T1000 (cell line): ENCODE results near the gene COPS8.

ENCODE experiments used
- DNase-seq: peaks from one replicate; lab custom pipeline; 2025; ENCODE audit warnings: mixed read lengths; lab: John Stamatoyannopoulos, UW

COPS8 gene

DNA sequence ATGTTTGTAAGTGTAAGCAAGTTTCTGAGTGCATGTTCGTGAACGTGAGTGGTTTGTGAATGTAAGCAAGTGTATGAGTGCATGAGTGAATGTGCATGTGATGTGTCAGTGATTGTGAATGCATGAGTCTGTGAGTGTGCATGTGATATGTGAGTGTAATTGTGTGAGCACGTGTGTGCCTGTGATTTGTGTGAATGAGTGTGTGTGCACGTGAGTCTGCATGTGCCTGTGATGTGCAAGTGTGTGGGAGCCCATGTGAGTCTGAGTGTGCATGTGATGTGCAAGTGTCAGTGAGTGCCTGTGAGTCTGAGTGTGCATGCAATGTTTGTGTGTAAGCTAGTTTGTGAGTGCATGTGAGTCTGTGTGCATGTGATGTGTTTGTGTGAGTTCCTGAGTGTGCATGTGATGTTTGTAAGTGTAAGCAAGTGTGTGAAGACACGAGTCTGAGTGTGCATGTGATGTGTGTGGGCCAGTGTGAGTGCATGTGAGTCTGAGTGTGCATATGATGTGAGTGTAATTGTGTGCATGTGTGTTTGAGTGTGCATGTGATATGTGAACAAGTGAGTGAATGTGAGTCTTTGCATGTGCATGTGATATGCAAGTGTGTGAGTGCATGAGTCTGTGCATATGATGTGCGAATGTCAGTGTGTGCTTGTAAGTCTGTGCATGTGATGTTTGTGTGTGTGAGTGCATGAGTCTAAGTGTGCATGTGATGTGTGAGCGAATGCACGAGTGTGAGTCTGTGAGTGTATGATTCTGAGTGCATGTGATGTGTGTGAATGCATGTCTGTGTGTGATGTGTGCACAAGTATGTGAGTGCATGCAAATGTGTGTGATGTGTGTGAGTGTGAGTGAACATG is 45.1 kb downstream of the COPS8 start:
- DNase-seq, result no peak

- DNase-seq, result no peak
Observed at GRCh38 chr2:237131749-237132533, 46.3 kb downstream of the COPS8 start.

GRCh38 chr2:237132799-237133198 is 47.1 kb downstream of the COPS8 start:
- no peak for DNase-seq

DNA sequence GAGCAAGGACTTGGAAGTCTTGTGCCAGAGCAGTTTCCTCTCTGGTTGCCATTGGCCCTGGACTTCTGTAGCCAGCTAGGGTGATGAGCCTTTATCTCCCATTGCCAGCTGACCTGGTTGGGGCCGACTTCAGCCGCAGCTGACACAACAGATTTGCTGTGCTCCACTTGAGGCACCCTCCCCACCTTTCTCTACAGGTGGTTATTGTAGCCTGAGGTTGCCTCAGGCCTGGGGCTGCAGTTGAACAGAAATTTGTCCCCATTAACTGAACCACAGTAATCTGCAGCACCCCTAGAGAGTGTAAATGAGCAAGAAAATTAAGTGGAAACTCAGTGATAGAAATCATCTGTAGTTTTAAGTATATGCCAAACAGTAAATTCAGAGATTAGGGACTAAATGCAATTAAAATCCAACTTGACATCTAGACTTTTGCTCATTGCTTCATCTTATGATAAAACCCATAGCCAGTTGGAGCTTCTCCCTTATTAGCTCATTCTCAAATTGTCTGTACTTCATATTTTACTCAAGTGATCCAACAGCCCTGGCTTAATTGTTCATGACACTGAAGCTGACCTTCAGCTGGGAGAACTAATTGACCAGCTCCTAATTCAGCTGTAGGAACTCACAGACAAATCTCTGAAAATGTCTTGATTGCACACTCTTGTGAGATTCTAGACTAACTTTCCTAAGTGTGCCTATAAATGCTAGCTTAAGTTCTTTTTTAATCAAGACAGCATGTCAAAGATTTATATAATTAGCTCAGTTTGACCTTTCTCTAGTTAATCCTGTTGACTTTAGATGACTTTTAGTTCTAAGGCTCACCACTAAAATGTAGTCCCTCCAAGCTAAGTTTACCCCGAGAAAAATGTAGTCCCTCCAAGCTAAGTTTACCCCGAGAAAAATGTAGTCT is 48.9 kb downstream of the COPS8 start:
- DNase-seq, result no peak

DNA sequence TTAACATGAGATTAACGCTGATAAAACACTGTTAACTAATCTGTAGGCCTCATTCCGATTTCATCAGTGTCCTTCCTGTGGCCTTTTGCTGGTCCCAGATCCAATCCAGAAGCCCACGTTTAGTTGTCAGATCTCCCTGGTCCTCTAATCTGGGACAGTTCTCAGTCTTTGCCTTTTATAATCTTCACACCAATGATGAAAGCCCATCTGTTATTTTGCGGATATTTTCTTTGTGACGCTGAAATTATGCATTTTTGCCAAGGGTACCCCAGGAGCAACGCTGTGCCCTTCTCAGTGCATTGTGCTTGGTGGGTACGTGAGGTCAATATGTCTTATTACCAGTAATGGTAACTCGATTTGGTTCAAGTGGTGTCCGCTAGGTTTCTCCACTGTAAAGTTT is 51.1 kb downstream of the COPS8 start:
- DNase-seq, result no peak

DNA sequence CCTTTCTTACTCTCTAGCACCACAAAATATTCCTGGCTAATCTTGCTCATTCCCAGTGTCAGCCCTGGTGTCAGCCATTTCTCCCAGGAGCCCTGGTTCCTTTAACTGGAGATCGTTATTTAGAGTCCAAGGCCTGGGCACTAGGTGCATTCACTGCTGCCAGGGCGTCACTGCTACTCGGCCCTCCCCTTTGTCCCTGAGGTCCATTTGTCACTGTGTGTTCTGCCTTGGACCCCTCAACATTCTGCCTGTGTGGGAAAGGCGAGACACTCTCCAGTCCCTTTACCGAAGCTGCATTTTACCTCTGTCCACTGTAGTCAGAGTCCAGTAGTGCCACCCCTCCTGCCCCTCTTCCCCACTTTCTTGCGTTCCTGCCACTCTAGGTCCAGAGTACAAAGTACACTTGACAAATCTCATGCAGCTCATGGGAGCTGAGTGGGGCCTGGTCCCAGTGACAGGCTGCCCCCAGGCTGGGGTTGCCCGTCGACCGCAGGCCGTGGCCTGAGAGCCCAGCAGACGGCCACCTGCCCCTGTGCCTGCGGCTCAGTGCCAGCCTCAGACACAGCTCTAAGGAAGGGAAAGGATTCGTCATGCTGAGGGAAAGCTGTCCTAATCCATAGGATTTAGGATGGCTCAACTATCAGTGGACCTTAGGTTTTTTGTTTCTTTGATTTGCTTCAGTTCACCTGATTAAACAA is 52.1 kb downstream of the COPS8 start:
- no peak for DNase-seq

DNA sequence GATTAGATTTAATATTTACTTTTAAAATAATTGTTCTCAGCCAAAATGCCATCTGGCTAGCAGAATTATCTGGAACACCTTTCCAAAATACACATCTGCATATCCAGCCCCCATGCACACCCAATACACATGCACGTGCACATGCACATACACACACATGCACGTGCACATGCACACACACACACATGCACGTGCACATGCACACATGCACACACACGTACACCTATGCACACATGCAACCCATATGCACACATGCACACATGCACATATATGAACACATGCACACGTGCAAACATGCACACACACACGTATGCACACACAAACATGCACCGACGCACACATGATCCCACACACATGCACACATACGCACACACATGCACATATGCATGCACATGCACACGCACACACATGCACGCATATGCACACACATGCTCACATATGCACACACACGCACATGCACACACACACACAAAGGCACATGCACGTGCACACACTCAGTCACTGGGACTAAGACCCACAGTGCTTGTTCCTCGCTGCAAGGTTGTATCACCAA is 53.5 kb downstream of the COPS8 start:
- DNase-seq, result no peak

DNA sequence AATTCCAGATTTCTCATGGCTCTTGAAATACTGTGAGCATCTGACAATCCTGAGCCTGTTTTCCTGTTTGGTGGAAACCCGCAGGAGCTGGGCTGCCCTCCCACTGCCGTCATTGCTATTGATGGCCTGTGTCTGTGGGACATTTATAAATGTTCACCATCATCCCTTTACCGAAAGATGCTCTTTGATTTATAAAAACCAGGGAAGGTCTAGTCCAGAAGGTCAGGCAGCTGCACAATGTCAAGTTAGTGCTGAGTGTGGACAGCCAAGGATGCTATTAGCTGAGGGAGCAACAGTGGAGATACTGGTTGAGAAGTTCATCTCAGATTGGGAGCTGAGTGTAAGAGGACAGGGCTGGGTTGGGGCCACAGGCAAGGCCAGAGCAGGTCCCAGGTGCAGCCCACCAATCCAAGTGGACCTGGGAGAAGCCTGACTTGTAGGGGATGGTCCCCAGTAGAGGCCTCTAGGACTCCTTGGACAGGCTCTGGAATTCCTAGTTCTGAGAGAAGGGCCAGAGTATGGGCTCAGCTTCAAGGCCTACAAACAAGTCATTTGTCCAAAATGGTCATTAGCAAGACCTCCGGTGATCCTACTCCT is 55.1 kb downstream of the COPS8 start:
- DNase-seq, result no peak

DNA sequence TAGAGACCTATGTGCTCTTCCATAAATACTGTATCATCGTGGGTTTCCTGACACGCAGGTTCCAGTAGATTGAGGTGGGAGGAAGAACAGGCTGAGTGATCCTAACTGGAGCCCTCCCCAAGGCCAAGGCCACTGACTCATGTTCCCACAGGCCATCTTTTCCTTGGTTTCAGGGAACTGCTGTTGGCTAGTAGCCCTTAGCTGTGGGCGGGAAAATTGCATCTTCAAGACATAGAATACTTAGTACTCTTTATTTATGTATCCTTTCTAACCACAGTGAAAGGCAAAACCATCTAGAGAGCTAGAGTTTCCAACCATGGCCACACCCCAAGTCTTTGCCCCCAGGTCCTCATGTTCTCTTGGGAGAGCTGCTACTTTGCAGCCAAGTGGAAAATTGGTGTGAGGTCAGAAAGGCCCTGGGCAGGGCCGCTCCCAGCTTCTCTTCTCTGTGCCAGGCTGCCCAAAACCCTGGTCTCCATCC is 55.9 kb downstream of the COPS8 start:
- DNase-seq, result peak; percentile 37

DNA sequence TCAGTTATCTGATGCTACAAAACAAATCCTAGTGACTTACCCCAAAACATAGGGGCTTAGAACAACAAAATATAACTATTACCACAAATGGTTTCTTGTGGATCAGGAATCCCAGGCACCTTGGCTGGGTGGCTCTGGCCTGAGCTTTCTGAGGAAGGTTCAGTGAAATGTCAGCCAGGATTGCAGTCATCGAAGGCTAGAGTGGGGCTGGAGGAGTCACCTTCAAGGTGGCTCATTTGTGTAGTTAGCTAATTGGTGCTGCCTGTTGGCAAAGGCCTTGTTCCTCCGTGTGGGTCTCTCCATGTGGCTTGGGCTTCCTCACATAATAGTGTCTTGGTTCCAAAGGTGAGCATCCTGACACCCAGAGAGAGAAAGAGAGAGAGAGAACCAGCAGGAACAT is 57.4 kb downstream of the COPS8 start:
- DNase-seq, result no peak

- DNase-seq, result no peak
Observed at GRCh38 chr2:237143676-237144440, 58.2 kb downstream of the COPS8 start.

- DNase-seq, result no peak
Observed at GRCh38 chr2:237144516-237144915, 58.8 kb downstream of the COPS8 start.

DNA sequence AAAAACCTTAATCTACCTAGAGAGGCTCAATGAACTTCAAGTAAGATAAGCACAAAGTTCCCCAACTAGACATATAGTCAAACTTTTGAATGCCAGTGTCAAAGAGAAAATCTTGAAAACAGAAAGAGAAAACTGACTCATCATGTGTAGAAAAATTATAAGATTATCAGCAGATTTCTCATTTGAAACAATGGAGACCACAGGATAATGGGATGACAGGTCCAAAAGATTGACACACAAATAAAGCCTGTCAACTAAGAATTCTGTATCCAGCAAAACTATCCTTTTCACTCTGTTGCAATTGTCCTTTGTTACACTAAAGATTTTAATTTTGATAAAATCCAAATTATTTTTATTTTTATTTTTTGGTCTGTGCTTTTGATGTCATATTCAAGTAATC is 61.6 kb downstream of the COPS8 start:
- DNase-seq, result no peak

- no peak for DNase-seq
Observed at GRCh38 chr2:237148624-237149023, 62.9 kb downstream of the COPS8 start.

GRCh38 chr2:237149425-237149824 is 63.7 kb downstream of the COPS8 start:
- no peak for DNase-seq
